ENCODE results near the gene ARHGEF40.
A peak's percentile ranks its signal among the peaks of the same experiment; 100 is the strongest.

Gene ARHGEF40

GRCh38 chr14:21024585-21025370, 45.3 kb upstream of the ARHGEF40 start, which contains the start of gene NDRG2:
TSS of gene NDRG2 (minus strand) at chr14:21025061. CDS start at chr14:21023315, 1,746 bp downstream.
- TF ChIP-seq MAX (IDR thresholded peaks at IDR 0.05; ENCODE audit: low read depth, low read length) (no peak), MYC (IDR thresholded peaks at IDR 0.05; ENCODE audit: low read depth, low read length) (no peak), POLR2A (IDR thresholded peaks at IDR 0.05; ENCODE audit: extremely low read depth, insufficient read length) (no peak)
- TF ChIP-seq, protein P1, sequence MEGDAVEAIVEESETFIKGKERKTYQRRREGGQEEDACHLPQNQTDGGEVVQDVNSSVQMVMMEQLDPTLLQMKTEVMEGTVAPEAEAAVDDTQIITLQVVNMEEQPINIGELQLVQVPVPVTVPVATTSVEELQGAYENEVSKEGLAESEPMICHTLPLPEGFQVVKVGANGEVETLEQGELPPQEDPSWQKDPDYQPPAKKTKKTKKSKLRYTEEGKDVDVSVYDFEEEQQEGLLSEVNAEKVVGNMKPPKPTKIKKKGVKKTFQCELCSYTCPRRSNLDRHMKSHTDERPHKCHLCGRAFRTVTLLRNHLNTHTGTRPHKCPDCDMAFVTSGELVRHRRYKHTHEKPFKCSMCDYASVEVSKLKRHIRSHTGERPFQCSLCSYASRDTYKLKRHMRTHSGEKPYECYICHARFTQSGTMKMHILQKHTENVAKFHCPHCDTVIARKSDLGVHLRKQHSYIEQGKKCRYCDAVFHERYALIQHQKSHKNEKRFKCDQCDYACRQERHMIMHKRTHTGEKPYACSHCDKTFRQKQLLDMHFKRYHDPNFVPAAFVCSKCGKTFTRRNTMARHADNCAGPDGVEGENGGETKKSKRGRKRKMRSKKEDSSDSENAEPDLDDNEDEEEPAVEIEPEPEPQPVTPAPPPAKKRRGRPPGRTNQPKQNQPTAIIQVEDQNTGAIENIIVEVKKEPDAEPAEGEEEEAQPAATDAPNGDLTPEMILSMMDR (IDR thresholded peaks at IDR 0.05; ENCODE audit: low read depth, low read length) = no peak
- peak within 1 kb of the TSS; percentile 44 for H3K4me3 ChIP-seq (ENCODE audit: low read depth, low read length)

GRCh38 chr14:21025371-21026273, 44.5 kb upstream of the ARHGEF40 start:
- TF ChIP-seq, protein P1 (IDR thresholded peaks at IDR 0.05; ENCODE audit: low read depth, low read length) = no peak
- no peak for TF ChIP-seq MAX (IDR thresholded peaks at IDR 0.05; ENCODE audit: low read depth, low read length)
- no peak for TF ChIP-seq POLR2A (IDR thresholded peaks at IDR 0.05; ENCODE audit: extremely low read depth, insufficient read length)
- TF ChIP-seq MYC (IDR thresholded peaks at IDR 0.05; ENCODE audit: low read depth, low read length) = no peak
- H3K4me3 ChIP-seq (ENCODE audit: low read depth, low read length) = no peak overlapping the region

More at GRCh38 chr14:21024585-21025370, 45.3 kb upstream of the ARHGEF40 start, which contains the start of gene NDRG2:
- DNase-seq (ENCODE audit: low read depth) = peak; percentile 72

GRCh38 chr14:21026274-21026987, 43.7 kb upstream of the ARHGEF40 start:
- H3K4me3 ChIP-seq (ENCODE audit: low read depth, low read length) = no peak overlapping the region
- TF ChIP-seq, protein P1 (IDR thresholded peaks at IDR 0.05; ENCODE audit: low read depth, low read length) = no peak
- no peak for TF ChIP-seq POLR2A (IDR thresholded peaks at IDR 0.05; ENCODE audit: extremely low read depth, insufficient read length)
- TF ChIP-seq MYC (IDR thresholded peaks at IDR 0.05; ENCODE audit: low read depth, low read length) = no peak
- TF ChIP-seq MAX (IDR thresholded peaks at IDR 0.05; ENCODE audit: low read depth, low read length) = no peak
- no peak for DNase-seq (ENCODE audit: low read depth)

More at GRCh38 chr14:21025371-21026273, 44.5 kb upstream of the ARHGEF40 start:
- DNase-seq (ENCODE audit: low read depth) = no peak

GRCh38 chr14:21026988-21027315, 43.2 kb upstream of the ARHGEF40 start:
- H3K4me3 ChIP-seq (ENCODE audit: low read depth, low read length) = no peak overlapping the region
- DNase-seq (ENCODE audit: low read depth) = no peak
- TF ChIP-seq POLR2A (IDR thresholded peaks at IDR 0.05; ENCODE audit: extremely low read depth, insufficient read length) (no peak), MYC (IDR thresholded peaks at IDR 0.05; ENCODE audit: low read depth, low read length) (no peak), MAX (IDR thresholded peaks at IDR 0.05; ENCODE audit: low read depth, low read length) (no peak)
- TF ChIP-seq, protein P1 (IDR thresholded peaks at IDR 0.05; ENCODE audit: low read depth, low read length) = no peak

- no peak within 1 kb of the TSS for H3K4me3 ChIP-seq (ENCODE audit: low read depth, low read length)
- no peak for TF ChIP-seq POLR2A (IDR thresholded peaks at IDR 0.05; ENCODE audit: extremely low read depth, insufficient read length)
- TF ChIP-seq, protein P1 (IDR thresholded peaks at IDR 0.05; ENCODE audit: low read depth, low read length) = no peak
- TF ChIP-seq MYC (IDR thresholded peaks at IDR 0.05; ENCODE audit: low read depth, low read length) = no peak
- TF ChIP-seq MAX (IDR thresholded peaks at IDR 0.05; ENCODE audit: low read depth, low read length) = no peak
- DNase-seq (ENCODE audit: low read depth) = no peak
Measured at GRCh38 chr14:21029917-21030316, 40.2 kb upstream of the ARHGEF40 start, which contains the start of gene TPPP2. TSS of gene TPPP2 (plus strand) at chr14:21030217. CDS start at chr14:21030582, 365 bp downstream.
